Stimulated activated CD8-positive, alpha-beta memory T cell treated with anti-CD3 and anti-CD28 coated beads, Interleukin-4, amount 100 ng/mL, for 48 hours (primary cell): ENCODE data around the gene MFAP3L.

Experiments
- DNase-seq: peaks from one replicate; pipeline ENCODE4 v3.0.0-alpha.2; 2020

The MFAP3L gene

GRCh38 chr4:170015285-170015684, 10.9 kb downstream of the MFAP3L start:
- no peak for DNase-seq

DNA sequence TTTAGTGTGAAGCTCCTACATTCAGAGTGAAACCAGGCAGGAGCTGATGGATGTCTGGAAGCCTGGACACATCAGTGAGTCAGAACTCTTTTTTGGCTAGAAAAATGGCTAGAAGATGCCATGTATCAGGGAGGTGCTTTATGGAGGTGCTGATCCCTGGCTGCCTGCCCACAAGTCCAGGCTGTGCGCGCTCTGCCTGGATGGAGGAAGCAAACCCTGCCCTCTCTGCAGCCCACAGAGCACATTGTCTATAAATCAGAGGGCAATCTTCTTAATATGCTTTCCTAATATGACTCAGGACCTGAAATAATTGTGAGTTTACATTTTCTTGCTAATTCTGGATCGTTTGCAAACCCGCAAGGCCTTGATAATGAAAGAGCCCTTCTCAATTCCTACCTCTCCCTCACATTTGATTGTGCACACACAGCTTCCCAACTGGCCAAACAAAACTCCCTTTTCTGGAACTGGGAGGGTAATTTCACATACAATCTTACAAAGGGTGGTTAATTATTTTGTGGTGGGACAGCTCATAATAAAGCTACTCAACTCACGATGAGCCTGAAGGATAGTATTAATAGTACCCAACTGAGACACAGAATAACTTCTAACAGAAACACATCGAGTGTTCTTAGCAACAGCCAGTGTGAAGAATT, 11.7 kb downstream of the MFAP3L start:
- no peak for DNase-seq

DNA sequence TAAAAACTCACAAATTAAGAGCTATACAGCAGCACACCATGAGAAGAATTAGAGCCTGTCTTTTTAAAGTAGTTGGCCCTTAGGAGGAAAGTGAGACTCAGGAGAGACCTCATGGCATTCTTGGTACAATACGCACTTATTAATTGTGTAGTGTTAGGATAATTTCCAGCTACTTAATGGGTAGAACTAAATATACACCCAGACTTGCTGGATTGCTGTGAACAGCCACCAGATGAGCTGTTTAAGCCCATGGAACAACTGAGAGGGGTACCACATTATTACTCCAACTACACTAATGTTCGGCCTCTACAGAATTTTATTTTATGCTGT, 13.6 kb downstream of the MFAP3L start:
- DNase-seq: no peak

GRCh38 chr4:170011921-170012628, 14.1 kb downstream of the MFAP3L start:
- DNase-seq: no peak

DNA sequence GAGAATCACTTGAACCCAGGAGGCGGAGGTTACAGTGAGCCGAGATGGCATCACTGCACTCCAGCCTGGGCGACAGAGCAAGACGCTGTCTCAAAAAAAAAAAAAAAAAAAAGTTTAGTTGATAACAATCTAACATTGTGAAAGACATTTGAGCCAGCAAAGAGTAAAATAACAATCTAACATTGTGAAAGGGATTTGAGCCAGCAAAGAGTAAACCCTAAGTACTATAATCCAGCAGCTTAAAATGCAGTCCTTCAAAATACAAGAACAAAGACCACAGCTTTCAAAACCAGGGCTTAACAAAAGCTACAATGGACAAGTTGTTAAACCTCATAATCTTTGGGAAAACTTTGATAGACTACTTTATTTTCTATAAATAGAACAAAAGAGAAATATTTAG, 16.9 kb downstream of the MFAP3L start:
- DNase-seq: no peak

GRCh38 chr4:170008801-170009200, 17.4 kb downstream of the MFAP3L start:
- DNase-seq: no peak

- DNase-seq: no peak
Measured at GRCh38 chr4:170008371-170008770, 17.8 kb downstream of the MFAP3L start.

DNA sequence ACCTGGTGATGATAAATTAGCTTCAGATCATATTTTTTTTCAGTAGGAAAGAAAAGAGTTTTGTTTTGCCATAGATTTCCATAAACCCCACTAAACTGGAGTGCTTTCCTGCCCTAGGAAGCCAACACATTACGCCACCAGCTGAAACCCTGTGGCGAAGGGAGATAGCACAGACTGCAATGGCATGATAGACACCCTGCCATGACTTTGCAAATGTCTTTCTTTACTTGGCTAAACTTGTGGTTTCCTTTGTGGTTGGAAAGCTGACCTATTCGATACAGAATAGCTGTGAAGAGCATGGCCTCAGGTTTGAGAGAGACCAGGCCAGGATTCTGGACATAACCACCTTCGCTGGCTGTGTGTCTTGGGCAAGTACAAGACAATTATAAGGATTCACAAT, 19.1 kb downstream of the MFAP3L start:
- no peak for DNase-seq

- no peak for DNase-seq
Measured at GRCh38 chr4:170005472-170005871, 20.7 kb downstream of the MFAP3L start.

- DNase-seq: no peak
Measured at GRCh38 chr4:170004651-170005295, 21.4 kb downstream of the MFAP3L start.

GRCh38 chr4:170003071-170004070, 22.8 kb downstream of the MFAP3L start:
- DNase-seq: no peak

DNA sequence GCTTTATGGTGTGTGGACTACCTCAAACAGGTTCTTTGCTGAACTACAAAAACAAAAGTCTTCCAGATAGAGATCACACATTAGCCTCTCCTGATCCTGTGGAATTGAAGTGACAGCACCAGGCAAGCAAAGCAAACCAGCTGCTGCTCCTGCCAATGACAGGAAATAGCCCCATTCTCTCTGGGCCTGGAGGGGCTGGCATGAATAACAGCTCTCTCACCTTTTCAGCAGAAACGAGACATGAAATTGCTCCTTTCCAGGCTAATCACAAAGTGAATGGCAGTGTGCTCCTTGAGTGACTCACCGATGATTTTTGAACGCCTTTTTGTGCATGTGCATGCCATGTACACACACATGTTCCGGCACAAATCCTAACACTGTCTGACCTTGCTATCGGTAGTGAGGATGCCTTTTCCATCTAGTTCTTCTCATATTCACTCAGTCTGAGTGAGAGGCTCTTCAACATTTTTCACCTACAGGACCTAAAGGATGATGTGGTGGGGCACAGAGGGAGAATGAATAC, 24.4 kb downstream of the MFAP3L start:
- DNase-seq: no peak

DNA sequence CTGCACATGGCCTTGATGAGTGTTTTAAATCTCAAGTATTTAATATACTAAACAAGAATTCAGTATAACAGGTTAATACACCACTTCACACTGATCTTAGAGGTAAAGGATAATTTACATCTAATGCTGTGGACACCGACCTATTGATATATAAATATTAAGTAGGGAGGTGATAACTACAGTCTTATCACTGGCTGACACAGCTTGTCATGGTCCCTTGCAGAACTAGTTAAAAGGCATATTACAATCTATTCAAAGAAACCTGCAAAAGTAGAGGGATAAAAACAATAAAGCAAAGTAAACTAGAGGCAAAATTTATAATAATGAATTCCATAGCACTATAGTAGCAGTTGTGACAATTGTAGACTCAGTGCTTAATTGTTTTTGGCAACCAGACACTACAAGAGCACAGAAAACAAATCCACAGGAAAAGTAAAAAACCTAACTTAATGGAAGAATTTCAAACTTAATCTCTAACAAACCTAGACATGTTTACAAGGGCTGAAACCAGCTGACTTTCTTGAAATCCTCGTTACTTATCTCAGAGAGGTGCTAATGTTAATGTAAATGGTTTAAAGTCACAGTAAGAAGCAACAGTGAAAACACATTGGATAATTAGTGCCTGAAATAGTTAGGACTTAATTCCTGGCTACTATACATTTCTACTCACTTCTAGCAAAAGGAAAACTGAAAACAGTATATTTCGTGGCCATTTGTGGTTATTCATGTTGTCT, 25.0 kb downstream of the MFAP3L start:
- DNase-seq: no peak

DNA sequence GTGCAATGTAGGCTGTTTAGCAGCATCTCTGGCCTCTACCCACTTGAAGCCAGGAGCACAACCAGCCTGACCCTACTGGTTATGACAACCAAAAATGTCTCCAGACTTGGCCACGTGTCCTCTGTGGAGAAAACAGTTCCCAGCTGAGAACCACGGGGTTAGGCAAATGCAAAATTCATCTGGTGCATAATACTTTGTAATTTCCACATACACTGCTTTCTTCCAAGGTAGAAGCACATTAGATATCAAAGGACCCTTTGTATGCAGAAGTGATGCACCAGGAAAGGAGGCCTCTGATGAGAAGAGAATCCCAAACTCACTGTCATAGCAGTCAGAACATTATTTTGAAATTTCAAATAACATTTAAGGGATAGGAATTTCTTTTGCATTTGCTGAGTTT, 26.3 kb downstream of the MFAP3L start:
- DNase-seq: no peak

GRCh38 chr4:169998981-169999380, 27.2 kb downstream of the MFAP3L start:
- DNase-seq: no peak

- no peak for DNase-seq
Measured at GRCh38 chr4:169996379-169997240, 29.6 kb downstream of the MFAP3L start.

- no peak for DNase-seq
Measured at GRCh38 chr4:169993531-169993930, 32.7 kb downstream of the MFAP3L start.

GRCh38 chr4:169988252-169988651, 37.9 kb downstream of the MFAP3L start:
- no peak for DNase-seq

GRCh38 chr4:169987327-169988228, 38.6 kb downstream of the MFAP3L start:
- DNase-seq: no peak

DNA sequence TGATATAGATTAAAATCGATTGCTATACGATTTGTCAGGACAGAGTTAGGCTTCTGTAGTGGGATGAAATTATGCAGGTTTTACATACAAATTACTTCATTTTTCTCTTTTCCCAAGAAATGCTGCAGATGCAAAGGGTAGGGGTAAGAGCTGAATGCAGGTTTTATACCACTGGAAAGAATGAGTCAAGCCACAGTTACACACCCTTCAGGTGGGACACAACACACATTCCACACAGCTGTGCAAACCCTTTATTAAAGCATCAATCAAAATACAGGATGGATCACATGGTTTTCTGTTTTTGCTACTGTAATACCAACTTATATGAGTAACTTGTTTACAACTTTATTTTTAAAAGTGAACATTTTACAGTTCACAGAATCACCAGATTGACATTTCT, 39.8 kb downstream of the MFAP3L start:
- no peak for DNase-seq
